ENCODE measurements around the gene TRIP4. TPM values are rescaled to one million over a fixed set of nuclear protein-coding genes. Genes with fewer than 3 reads are reported as not detected.

The TRIP4 gene
- total and polyA plus RNA-seq, 2 experiments from 2014 or later, result 13.9 to 30.6 TPM

- Histone ChIP-seq H3K4me1 (ENCODE audit: insufficient read depth) (peaks cover 51% of the 10 kb centered on the region), H3K27me3 (no peaks in the 10 kb centered on the region), H3K4me2 (peak overlapping the region; percentile 86), H3K9me3 (ENCODE audit: low read depth) (no peaks in the 10 kb centered on the region), H3K79me2 (peaks cover 52% of the 10 kb centered on the region), H2AFZ (no peak overlapping the region), H3K4me3 (peak overlapping the region; percentile 70), H3K9me2 (replicated peaks; ENCODE audit: insufficient read depth) (no peaks in the 10 kb centered on the region), H4K20me1 (ENCODE audit: insufficient read depth, poor library complexity, severe bottlenecking) (peaks cover 35% of the 10 kb centered on the region), H3K27ac (peak overlapping the region; percentile 90), H3K36me3 (replicated peaks; ENCODE audit: insufficient read depth, low read depth) (no peaks in the 10 kb centered on the region)
- peak; percentile 17 for DNase-seq (ENCODE audit: low spot score)
- WGBS (ENCODE audit: low lambda C conversion rate, missing lambda C conversion rate), result 3% methylated on average over 5 of the region's 5 CpGs
- TF ChIP-seq EZH2 (IDR thresholded peaks at IDR 0.05; ENCODE audit: borderline replicate concordance) (no peak), CTCF (IDR thresholded peaks at IDR 0.05; ENCODE audit: poor library complexity) (no peak), EZH2phosphoT487 (IDR thresholded peaks at IDR 0.05; ENCODE audit: low read depth, severe bottlenecking, unreplicated experiment) (no peak)
Measured at GRCh38 chr15:64461721-64462162, 74.1 kb downstream of the TRIP4 start.

GRCh38 chr15:64462492-64462891, 74.9 kb downstream of the TRIP4 start:
- Histone ChIP-seq H3K79me2 (peaks cover 59% of the 10 kb centered on the region), H3K4me3 (no peak overlapping the region), H3K36me3 (replicated peaks; ENCODE audit: insufficient read depth, low read depth) (no peaks in the 10 kb centered on the region), H3K4me1 (ENCODE audit: insufficient read depth) (peaks cover 49% of the 10 kb centered on the region), H3K27me3 (no peaks in the 10 kb centered on the region), H3K27ac (peak overlapping the region; percentile 90), H2AFZ (no peak overlapping the region), H3K9me2 (replicated peaks; ENCODE audit: insufficient read depth) (no peaks in the 10 kb centered on the region), H3K9me3 (ENCODE audit: low read depth) (no peaks in the 10 kb centered on the region), H3K4me2 (peak overlapping the region; percentile 86), H4K20me1 (ENCODE audit: insufficient read depth, poor library complexity, severe bottlenecking) (peaks cover 43% of the 10 kb centered on the region)
- DNase-seq (ENCODE audit: low spot score), result no peak
- TF ChIP-seq CTCF (IDR thresholded peaks at IDR 0.05; ENCODE audit: poor library complexity) (no peak), EZH2phosphoT487 (IDR thresholded peaks at IDR 0.05; ENCODE audit: low read depth, severe bottlenecking, unreplicated experiment) (no peak), EZH2 (IDR thresholded peaks at IDR 0.05; ENCODE audit: borderline replicate concordance) (no peak)

- H3K9me3 ChIP-seq (ENCODE audit: low read depth), result no peaks in the 10 kb centered on the region
- peak overlapping the region; percentile 86 for H3K4me2 ChIP-seq
- H3K4me3 ChIP-seq, result no peak overlapping the region
- no peak for TF ChIP-seq CTCF (IDR thresholded peaks at IDR 0.05; ENCODE audit: poor library complexity)
- TF ChIP-seq EZH2phosphoT487 (IDR thresholded peaks at IDR 0.05; ENCODE audit: low read depth, severe bottlenecking, unreplicated experiment), result no peak
- no peak for TF ChIP-seq EZH2 (IDR thresholded peaks at IDR 0.05; ENCODE audit: borderline replicate concordance)
- H3K79me2 ChIP-seq, result peaks cover 79% of the 10 kb centered on the region
- H3K4me1 ChIP-seq (ENCODE audit: insufficient read depth), result peaks cover 47% of the 10 kb centered on the region
- WGBS (ENCODE audit: low lambda C conversion rate, missing lambda C conversion rate), result 84% methylated on average over 3 of the region's 3 CpGs
- H4K20me1 ChIP-seq (ENCODE audit: insufficient read depth, poor library complexity, severe bottlenecking), result peaks cover 51% of the 10 kb centered on the region
- H2AFZ ChIP-seq, result no peak overlapping the region
- no peaks in the 10 kb centered on the region for H3K27me3 ChIP-seq
- H3K27ac ChIP-seq, result no peak overlapping the region
- DNase-seq (ENCODE audit: low spot score), result no peak
- no peaks in the 10 kb centered on the region for H3K9me2 ChIP-seq (replicated peaks; ENCODE audit: insufficient read depth)
- H3K36me3 ChIP-seq (replicated peaks; ENCODE audit: insufficient read depth, low read depth), result no peaks in the 10 kb centered on the region
Measured at GRCh38 chr15:64464276-64465005, 76.8 kb downstream of the TRIP4 start.

Measured in hepatocyte (in vitro differentiated cells).